HEK293T (cell line): ENCODE results near the gene NPC1.

Experiments used
- ARNT ChIP-seq: fragments of 450-650 bp; IDR thresholded peaks from 2 replicates; pipeline ENCODE4 v1.6.1; 2017; ENCODE audit warnings: mild to moderate bottlenecking
- BHLHE40 ChIP-seq: fragments of 450-650 bp; IDR thresholded peaks from 2 replicates; pipeline ENCODE4 v1.6.1; 2016; ENCODE audit warnings: mild to moderate bottlenecking, moderate library complexity, borderline replicate concordance
- ELF4 ChIP-seq: fragments of 450-650 bp; IDR thresholded peaks from 2 replicates; pipeline ENCODE4 v1.6.1; 2017; ENCODE audit warnings: antibody characterized with exemption
- FOXA1 ChIP-seq: fragments of 450-650 bp; IDR thresholded peaks from 2 replicates; pipeline ENCODE4 v1.6.1; 2016; ENCODE audit warnings: mild to moderate bottlenecking
- FOXK2 ChIP-seq: fragments of 450-650 bp; IDR thresholded peaks from 2 replicates; pipeline ENCODE4 v1.6.1; 2016; ENCODE audit warnings: mild to moderate bottlenecking
- FOXM1 ChIP-seq: fragments of 450-650 bp; IDR thresholded peaks from 2 replicates; pipeline ENCODE4 v1.6.1; 2017; ENCODE audit warnings: mild to moderate bottlenecking, borderline replicate concordance
- L3MBTL2 ChIP-seq: fragments of 450-650 bp; conservative IDR thresholded peaks from 2 replicates; pipeline ENCODE4 v1.6.1; 2016; ENCODE audit warnings: mild to moderate bottlenecking
- LEF1 ChIP-seq: fragments of 450-650 bp; IDR thresholded peaks from 2 replicates; pipeline ENCODE4 v1.6.1; 2017; ENCODE audit warnings: mild to moderate bottlenecking, borderline replicate concordance
- NFRKB ChIP-seq: fragments of 450-650 bp; IDR thresholded peaks from 2 replicates; pipeline ENCODE4 v1.6.1; 2016; ENCODE audit warnings: mild to moderate bottlenecking, moderate library complexity
- SP1 ChIP-seq: fragments of 450-650 bp; IDR thresholded peaks from 2 replicates; pipeline ENCODE4 v1.6.1; 2017
- SUZ12 ChIP-seq: fragments of 450-650 bp; IDR thresholded peaks from 2 replicates; pipeline ENCODE4 v1.6.1; 2016; ENCODE audit warnings: mild to moderate bottlenecking
- TARDBP ChIP-seq: fragments of 450-650 bp; IDR thresholded peaks from 2 replicates; pipeline ENCODE4 v1.6.1; 2016
- TF ChIP-seq, protein P1 (sequence below): fragments of 450-650 bp; IDR thresholded peaks from 2 replicates; pipeline ENCODE4 v1.6.1; 2016

DNA sequence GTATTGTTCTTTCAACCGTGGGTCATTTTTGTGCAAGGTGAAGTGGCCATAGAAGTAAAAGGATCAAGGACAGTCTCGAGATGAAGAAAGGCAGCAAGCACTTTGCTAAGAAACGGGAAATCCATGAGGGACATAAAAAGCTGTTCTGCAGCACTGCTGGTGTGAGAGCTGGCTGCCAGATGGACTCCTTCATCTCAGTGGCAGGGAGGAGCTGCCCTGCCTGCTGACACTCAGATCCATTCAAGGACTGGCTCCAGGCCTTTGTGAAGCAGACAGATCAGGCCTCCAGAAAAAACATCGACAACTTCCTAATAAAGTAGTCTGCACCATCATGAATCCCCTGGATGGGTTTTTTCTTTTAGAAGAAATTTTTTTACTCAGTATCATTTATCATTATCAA is 53.5 kb downstream of the NPC1 start:
- no peak for TF ChIP-seq BHLHE40
- TF ChIP-seq LEF1, result no peak
- no peak for TF ChIP-seq FOXM1
- no peak for TF ChIP-seq FOXA1
- no peak for TF ChIP-seq ELF4
- TF ChIP-seq NFRKB, result no peak
- TF ChIP-seq, protein P1, sequence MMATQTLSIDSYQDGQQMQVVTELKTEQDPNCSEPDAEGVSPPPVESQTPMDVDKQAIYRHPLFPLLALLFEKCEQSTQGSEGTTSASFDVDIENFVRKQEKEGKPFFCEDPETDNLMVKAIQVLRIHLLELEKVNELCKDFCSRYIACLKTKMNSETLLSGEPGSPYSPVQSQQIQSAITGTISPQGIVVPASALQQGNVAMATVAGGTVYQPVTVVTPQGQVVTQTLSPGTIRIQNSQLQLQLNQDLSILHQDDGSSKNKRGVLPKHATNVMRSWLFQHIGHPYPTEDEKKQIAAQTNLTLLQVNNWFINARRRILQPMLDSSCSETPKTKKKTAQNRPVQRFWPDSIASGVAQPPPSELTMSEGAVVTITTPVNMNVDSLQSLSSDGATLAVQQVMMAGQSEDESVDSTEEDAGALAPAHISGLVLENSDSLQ, result no peak
- no peak for TF ChIP-seq FOXK2
- TF ChIP-seq TARDBP, result no peak
- no peak for TF ChIP-seq L3MBTL2
- TF ChIP-seq SUZ12, result no peak
- no peak for TF ChIP-seq SP1
- TF ChIP-seq ARNT, result no peak
